Hepatocyte (in vitro differentiated cells): ENCODE measurements around the gene LAMB3.

Source experiments
- CTCF ChIP-seq: fragments of 200-600 bp; sonication (generic); IDR thresholded peaks from 2 replicates; pipeline ENCODE4 v1.5.1; 2016; ENCODE audit warnings: antibody characterized with exemption, mild to moderate bottlenecking; ENCODE audit not compliant: poor library complexity
- EZH2phosphoT487 ChIP-seq: fragments of 200-600 bp; sonication (generic); IDR thresholded peaks from one replicate; pipeline ENCODE4 v1.6.1; 2018; ENCODE audit warnings: antibody characterized with exemption, mild to moderate bottlenecking, low read depth, moderate library complexity; ENCODE audit not compliant: unreplicated experiment, severe bottlenecking

DNA sequence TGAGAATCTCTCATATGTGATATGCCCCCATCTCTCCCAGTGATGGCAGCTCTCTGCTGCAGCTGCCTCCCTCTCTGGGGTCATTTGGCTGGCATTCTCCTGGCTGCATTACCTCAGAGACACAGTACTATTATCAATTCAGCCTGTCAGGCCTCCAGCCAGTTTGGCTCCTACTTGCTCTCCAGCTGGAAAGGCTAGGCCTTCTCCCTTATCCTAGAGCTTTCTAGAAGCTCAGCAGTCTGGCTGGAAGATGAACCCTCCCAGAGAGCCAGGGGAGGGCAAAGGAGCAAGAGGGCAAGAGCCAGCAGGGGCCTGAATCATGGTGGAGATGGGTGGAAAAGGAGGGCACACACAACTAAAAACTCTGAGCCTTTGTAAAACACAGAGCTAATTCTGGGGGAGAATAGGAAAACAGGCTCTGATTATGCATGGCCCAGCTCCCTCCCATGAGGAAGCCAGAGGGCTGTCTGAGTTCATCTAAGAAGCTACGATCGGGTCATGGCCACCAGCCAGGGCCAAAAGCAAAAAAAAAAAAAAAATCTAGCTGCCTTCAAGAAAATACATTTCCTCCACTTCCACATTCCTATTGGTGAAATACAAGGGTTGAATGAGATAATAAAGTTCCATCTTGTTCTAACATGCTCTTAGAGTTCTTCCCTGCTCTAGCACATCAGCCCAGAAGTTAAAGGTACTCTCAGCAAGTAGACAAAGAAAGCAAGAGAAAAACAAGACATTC lies 8.8 kb downstream of the LAMB3 start:
- TF ChIP-seq CTCF (no peak), EZH2phosphoT487 (no peak)
